Muscle of leg (tissue), 11 donors: ENCODE data around the gene LMBR1L. TPM values are rescaled to one million over a fixed set of nuclear protein-coding genes. Genes with fewer than 3 reads are reported as not detected.
"Not testable (repeated sequence)": the region's sequence is repeated elsewhere in the genome, so short reads cannot be mapped to it uniquely, and the experiment has no call there.

Experiments used
- DNase-seq: peaks from one replicate; pipeline ENCODE4 v3.0.0; 2013
- H3K27ac ChIP-seq: one replicate; pipeline ENCODE4 v1.5.1; 2013; ENCODE audit warnings: mild to moderate bottlenecking, low read length, control low read depth
- H3K27me3 ChIP-seq: one replicate; pipeline ENCODE4 v1.6.1; 2013; ENCODE audit warnings: low read length; ENCODE audit not compliant: control insufficient read depth, insufficient read depth
- H3K36me3 ChIP-seq: one replicate; pipeline ENCODE4 v1.6.1; 2013; ENCODE audit warnings: low read length; ENCODE audit not compliant: control insufficient read depth, insufficient read depth
- H3K4me1 ChIP-seq: one replicate; pipeline ENCODE4 v1.6.1; 2013; ENCODE audit warnings: low read length; ENCODE audit not compliant: control insufficient read depth, insufficient read depth
- H3K4me3 ChIP-seq: one replicate; pipeline ENCODE4 v1.5.1; 2013; ENCODE audit warnings: low read length, control low read depth
- H3K9me3 ChIP-seq: replicated peaks from 2 replicates; pipeline ENCODE4 v1.6.1; 2013; ENCODE audit warnings: low read depth, low read length; ENCODE audit not compliant: control insufficient read depth
- WGBS: methylation state at CpG from one replicate; pipeline ENCODE4 v1.1.5; 2013; ENCODE audit warnings: missing lambda C conversion rate; ENCODE audit not compliant: insufficient coverage; 5-methylcytosine and 5-hydroxymethylcytosine counted together
- polyA plus RNA-seq, 8 donors: library from polyadenylated mRNA; unstranded; fragments of 120-200 nt; gene quantifications; one replicate each; pipeline versions ENCODE4 v1.2.1 to v1.2.3, GENCODE V29; 2013; ENCODE audit warnings: inconsistent platforms in 1 of 8, low replicate concordance in 1 of 8; ENCODE audit not compliant: insufficient read length in 8 of 8, insufficient read depth in 1 of 8
- total RNA-seq: library from RNA; stranded (reverse); fragments of 120-200 nt; gene quantifications from one replicate; pipeline ENCODE4 v1.2.4, GENCODE V29; 2013

Gene LMBR1L
- total and polyA plus RNA-seq, 9 donors: 30.2 to 53.1 (median 39.3) TPM

- not testable (repeated sequence) for H3K4me3 ChIP-seq, H3K36me3 ChIP-seq, H3K4me1 ChIP-seq, H3K27me3 ChIP-seq, H3K27ac ChIP-seq, H3K9me3 ChIP-seq, DNase-seq
- no CpG with 5 or more reads among the region's 3 CpGs for WGBS
Measured at GRCh38 chr12:49136997-49137396, 26.4 kb upstream of the LMBR1L start.

- H3K27ac ChIP-seq: no peak overlapping the region
Measured at GRCh38 chr12:49133590-49133989, 22.9 kb upstream of the LMBR1L start.

GRCh38 chr12:49133014-49133413, 22.4 kb upstream of the LMBR1L start:
- Histone ChIP-seq H3K36me3 (peaks cover 23% of the 10 kb centered on the region), H3K27me3 (no peaks in the 10 kb centered on the region), H3K4me1 (peaks cover 22% of the 10 kb centered on the region), H3K9me3 (no peaks in the 10 kb centered on the region), H3K27ac (peak overlapping the region; percentile 59), H3K4me3 (no peak overlapping the region)
- WGBS: no CpG with 5 or more reads among the region's 5 CpGs
- DNase-seq: no peak

More at GRCh38 chr12:49133590-49133989, 22.9 kb upstream of the LMBR1L start:
- Histone ChIP-seq H3K9me3 (no peaks in the 10 kb centered on the region), H3K4me3 (no peak overlapping the region), H3K4me1 (peaks cover 22% of the 10 kb centered on the region), H3K27me3 (no peaks in the 10 kb centered on the region), H3K36me3 (peaks cover 21% of the 10 kb centered on the region)
- WGBS: 87% methylated on average over 3 of the region's 10 CpGs
- no peak for DNase-seq

GRCh38 chr12:49131894-49132461, 21.3 kb upstream of the LMBR1L start:
- Histone ChIP-seq H3K36me3 (peaks cover 30% of the 10 kb centered on the region), H3K27me3 (no peaks in the 10 kb centered on the region), H3K27ac (peak overlapping the region; percentile 96), H3K4me3 (peak overlapping the region; percentile 54), H3K9me3 (no peaks in the 10 kb centered on the region), H3K4me1 (peaks cover 22% of the 10 kb centered on the region)
- WGBS: 4% methylated on average over 3 of the region's 9 CpGs
- DNase-seq: peak; percentile 81

GRCh38 chr12:49131051-49131893, 20.6 kb upstream of the LMBR1L start, which contains the start of gene TUBA1B:
TSS of gene TUBA1B (minus strand) at chr12:49131395. CDS start at chr12:49131300, 95 bp downstream.
- Histone ChIP-seq H3K27ac (peak within 1 kb of the TSS; percentile 100), H3K36me3 (peaks cover 31% of the 10 kb centered on the region), H3K27me3 (no peaks in the 10 kb centered on the region), H3K9me3 (no peaks in the 10 kb centered on the region), H3K4me3 (peak within 1 kb of the TSS; percentile 100), H3K4me1 (peaks cover 22% of the 10 kb centered on the region)
- peak; percentile 97 for DNase-seq
- under 1% methylated on average over 68 of the region's 79 CpGs for WGBS

- Histone ChIP-seq H3K9me3 (no peaks in the 10 kb centered on the region), H3K27ac (peak overlapping the region; percentile 100), H3K4me1 (peaks cover 22% of the 10 kb centered on the region), H3K4me3 (peak overlapping the region; percentile 100), H3K36me3 (peaks cover 31% of the 10 kb centered on the region), H3K27me3 (no peaks in the 10 kb centered on the region)
- peak; percentile 98 for DNase-seq
- under 1% methylated on average over 58 of the region's 66 CpGs for WGBS
Measured at GRCh38 chr12:49130151-49131050, 19.8 kb upstream of the LMBR1L start.

- Histone ChIP-seq H3K27ac (peak overlapping the region; percentile 100), H3K27me3 (no peaks in the 10 kb centered on the region)
- WGBS: 69% methylated on average over 4 of the region's 18 CpGs
Measured at GRCh38 chr12:49129332-49130150, 18.9 kb upstream of the LMBR1L start.

GRCh38 chr12:49127971-49128370, 17.3 kb upstream of the LMBR1L start:
- H3K4me3 ChIP-seq, DNase-seq, H3K27me3 ChIP-seq, H3K9me3 ChIP-seq, H3K27ac ChIP-seq: not testable (repeated sequence)
- WGBS: no CpG with 5 or more reads among the region's 8 CpGs
- peaks cover 17% of the 10 kb centered on the region for H3K4me1 ChIP-seq
- H3K36me3 ChIP-seq: peaks cover 31% of the 10 kb centered on the region

More at GRCh38 chr12:49129332-49130150, 18.9 kb upstream of the LMBR1L start:
- peaks cover 31% of the 10 kb centered on the region for H3K36me3 ChIP-seq
- H3K4me3 ChIP-seq: peak overlapping the region; percentile 100
- no peak for DNase-seq
- H3K4me1 ChIP-seq: peaks cover 22% of the 10 kb centered on the region
- H3K9me3 ChIP-seq: no peaks in the 10 kb centered on the region
